GM21423 (cell line): ENCODE results near the gene DMD.
"Not testable (repeated sequence)": the region's sequence is repeated elsewhere in the genome, so short reads cannot be mapped to it uniquely, and the experiment has no call there.

Experiments used
- ATAC-seq: cut with Tn5 transposase; IDR thresholded peaks from one replicate; pipeline ENCODE4 v1.9.1; 2021; ENCODE audit warnings: mild to moderate bottlenecking, moderate library complexity; ENCODE audit not compliant: unreplicated experiment

DMD gene

GRCh38 chrX:32644476-32645245 is 566.7 kb downstream of the DMD start:
- ATAC-seq, result no peak

DNA sequence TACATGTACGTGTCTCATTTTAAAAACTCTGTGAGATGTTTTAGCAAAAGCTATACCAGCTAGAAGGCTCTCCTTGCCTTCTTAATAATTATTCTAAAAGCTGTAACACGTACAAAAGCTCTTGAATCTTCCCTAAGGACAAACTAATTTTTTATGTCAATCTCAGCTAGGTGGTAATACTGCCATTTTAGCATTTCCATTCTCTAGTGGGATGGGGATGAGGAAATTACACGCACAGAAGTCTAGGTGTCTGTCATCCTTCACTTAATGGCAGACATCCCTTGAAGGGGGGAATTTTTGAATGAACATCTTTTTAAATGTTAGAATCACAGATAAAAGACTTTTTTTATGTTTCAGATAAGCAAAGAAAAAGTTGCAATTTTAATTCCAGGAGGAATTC is 569.1 kb downstream of the DMD start:
- ATAC-seq, result no peak

- ATAC-seq, result no peak
These were observed 593.2 kb downstream of the DMD start for GRCh38 chrX:32618154-32618553.

DNA sequence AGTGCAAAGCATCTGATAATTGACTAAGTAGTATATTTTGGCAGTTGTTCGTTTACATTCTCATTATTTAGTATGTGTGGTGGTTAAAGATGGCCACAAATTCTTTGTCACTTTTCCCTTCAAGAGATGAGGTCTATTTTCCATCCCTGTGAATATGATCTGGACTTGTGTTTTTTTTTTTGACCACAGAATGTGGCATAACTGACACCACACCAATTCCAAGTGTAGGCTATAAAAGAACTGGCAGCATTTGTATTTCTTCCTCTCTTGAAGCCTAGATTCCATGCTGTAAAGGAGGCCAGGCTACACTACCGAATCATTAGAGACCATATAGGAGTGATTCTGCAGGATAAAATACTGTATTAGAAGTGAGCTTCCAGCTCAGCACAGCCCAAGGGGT is 596.6 kb downstream of the DMD start:
- ATAC-seq, result no peak

DNA sequence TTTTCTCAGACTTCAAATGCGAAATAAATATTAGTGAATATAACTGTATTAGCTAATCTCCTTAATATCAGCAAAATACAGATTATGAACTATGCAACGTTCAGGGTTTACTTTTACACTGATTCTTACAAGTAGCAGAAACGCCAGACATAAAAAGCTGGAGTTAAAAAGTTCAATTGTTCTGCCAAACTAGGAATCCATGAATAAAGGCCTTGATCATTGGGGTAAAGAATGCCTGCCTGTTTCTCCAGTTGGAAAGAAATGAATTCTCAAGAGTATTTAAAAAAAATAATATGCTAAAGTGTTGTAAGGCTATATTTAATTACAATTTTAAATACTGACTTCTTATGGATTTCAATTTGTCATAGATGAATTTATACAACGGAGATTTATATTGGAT is 612.2 kb downstream of the DMD start:
- no peak for ATAC-seq

DNA sequence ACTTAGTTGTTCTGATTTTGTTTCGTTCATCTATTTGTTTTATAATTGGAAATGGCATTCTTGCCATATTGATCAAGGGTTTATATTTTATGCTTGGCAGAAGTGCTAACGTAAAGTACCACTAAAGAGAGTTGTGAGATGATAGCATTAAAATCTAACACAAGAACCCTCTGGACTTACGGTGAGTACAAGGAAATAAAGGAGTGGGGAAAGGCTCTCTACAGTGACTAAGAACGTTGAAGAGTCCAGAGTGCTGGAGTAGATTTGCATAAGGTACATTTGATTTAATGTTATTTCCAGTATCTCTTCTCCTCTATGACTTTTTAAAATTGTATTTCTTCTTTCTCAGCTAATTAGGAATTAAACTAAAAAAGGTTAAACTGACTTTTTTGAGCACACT is 612.6 kb downstream of the DMD start:
- no peak for ATAC-seq

DNA sequence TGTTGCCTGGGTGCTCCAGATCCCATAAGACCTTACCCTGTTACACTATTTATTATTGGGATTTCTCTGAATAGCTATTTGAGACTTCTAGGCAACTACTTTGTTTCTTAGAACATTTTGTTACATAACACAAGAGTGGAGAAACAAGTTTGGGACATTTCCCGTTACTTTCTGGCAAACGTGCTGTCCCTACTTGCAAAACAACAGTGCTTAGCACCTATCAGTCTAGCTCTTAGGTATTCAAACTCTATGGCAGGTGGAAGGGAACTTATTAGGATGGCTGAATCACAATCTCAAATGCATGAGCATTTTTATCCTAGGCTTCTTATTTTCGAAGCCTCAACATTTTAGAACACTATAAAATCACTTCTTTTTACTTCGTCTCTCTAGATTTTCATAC is 613.6 kb downstream of the DMD start:
- ATAC-seq, result no peak

GRCh38 chrX:32592786-32593185 is 618.6 kb downstream of the DMD start:
- no peak for ATAC-seq

DNA sequence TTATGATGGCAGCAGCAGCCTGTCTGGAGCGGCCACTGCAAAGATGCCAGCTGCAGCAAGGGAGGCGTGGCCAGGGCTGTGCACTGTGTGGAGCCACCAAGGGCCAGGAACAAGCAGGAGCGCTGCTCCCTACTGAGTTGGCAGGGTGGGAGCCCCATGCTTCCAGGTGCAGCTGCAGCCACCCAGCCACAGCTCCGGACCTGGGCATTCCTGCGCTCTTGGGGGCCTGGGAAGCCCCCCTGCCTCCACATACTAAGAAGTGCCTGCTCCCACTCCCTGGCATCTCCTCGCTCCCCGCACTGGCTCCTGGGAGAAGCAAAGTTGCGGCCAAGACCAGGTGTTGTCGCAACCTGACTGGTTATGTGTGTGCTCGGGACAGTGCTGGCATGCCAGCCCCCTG is 619.8 kb downstream of the DMD start:
- no peak for ATAC-seq

- ATAC-seq, result no peak
These were observed 628.6 kb downstream of the DMD start for GRCh38 chrX:32582729-32583128.

GRCh38 chrX:32576885-32577284 is 634.5 kb downstream of the DMD start:
- ATAC-seq, result no peak

GRCh38 chrX:32572644-32573043 is 638.7 kb downstream of the DMD start:
- ATAC-seq, result no peak

- no peak for ATAC-seq
These were observed 639.8 kb downstream of the DMD start for GRCh38 chrX:32571579-32571978.

GRCh38 chrX:32562261-32562660 is 649.1 kb downstream of the DMD start:
- no peak for ATAC-seq

DNA sequence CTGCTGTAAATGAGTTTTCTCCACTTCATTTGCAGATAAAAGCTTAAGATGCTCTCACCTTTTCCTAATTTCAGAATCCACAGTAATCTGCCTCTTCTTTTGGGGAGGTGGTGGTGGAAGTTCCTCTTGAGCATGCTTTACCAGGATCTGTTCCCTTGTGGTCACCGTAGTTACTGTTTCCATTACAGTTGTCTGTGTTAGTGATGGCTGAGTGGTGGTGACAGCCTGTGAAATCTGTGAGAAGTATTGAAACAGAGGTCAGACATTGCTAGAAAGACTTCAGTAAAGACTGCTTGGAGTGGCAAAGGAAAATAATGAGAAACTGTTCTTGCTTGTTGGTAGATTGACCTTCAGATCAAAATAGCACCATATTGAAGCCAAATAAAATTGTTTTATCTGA is 666.2 kb downstream of the DMD start:
- ATAC-seq, result no peak

DNA sequence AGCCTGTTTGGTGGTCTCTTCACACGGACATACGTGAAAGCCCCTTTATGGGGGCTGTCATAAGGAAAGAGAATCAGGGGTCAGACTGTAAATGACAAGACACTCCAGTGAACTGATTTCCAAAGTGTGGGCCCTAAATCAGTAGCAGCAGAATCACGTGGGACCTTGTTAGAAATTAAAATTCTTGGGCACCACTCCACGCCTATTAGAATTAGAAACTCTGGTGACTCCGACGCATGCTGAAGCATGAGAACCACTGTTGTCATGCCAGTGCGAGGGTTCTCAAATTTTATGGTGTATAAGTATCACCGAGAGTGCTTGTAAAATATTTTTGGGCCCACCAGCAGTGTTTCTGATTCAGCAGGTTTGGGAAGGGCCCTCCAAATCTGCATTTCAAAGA is 672.8 kb downstream of the DMD start:
- no peak for ATAC-seq

GRCh38 chrX:32533848-32534247 is 677.5 kb downstream of the DMD start:
- no peak for ATAC-seq

DNA sequence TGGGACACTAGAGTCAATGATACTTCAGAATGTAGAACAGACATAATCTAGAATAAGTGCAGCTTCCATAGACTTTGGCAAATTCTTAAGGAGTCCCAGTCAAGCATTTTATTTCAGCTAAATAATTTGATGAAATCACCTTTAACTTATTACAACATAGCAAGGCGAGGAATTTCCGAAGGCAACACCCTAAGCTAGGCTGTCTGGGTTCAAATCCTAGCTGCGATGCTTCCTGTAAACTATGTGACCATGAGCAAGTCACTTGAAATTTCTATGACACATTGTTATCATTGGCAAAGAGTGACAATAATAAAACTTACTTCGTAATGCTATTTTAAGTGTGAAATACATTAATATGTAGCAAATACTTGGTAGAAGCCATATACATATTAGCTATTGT is 679.1 kb downstream of the DMD start:
- ATAC-seq, result no peak

- no peak for ATAC-seq
These were observed 680.4 kb downstream of the DMD start for GRCh38 chrX:32530802-32531403.

DNA sequence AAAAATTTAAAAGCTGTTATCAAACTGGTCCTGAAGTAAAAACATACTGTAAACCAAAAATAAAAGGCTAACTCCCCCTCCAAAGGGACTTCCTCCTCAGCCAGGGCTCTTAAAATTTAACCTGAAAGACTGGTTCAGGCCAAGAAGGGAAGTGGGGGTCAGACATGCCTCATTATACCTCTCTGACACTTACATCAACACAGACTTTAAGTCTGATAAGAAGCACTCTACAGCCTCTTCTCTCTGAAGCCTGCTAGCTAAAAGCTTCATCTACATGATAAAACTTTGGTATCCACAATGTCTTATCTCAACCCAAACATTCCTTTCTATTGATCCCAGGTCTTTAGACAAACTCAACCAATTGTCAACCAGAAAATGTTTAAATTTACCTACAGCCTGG is 682.9 kb downstream of the DMD start:
- ATAC-seq, result not testable (repeated sequence)

- no peak for ATAC-seq
These were observed 686.1 kb downstream of the DMD start for GRCh38 chrX:32525234-32525633.

GRCh38 chrX:32524385-32524784 is 687.0 kb downstream of the DMD start:
- no peak for ATAC-seq

DNA sequence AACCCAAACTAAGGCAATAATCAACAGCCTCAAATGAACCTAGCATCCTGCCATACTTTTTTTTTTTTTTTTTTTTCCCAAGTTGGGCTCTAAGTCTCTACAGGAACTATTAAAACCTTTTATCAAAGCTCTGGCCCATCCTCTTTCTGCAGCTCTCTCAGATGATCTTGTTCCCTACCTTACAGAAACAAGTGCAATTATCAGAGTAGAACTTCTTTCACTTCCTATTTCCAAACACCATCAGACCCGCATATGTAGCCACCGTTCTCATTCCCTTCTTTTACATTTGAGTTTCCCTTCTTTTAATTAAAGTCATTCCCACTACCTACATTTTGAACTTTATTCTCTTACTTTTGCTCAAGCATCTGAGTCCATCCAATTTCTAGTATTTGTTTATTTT is 690.6 kb downstream of the DMD start:
- no peak for ATAC-seq
